ENCODE measurements around the gene SCAMP2.
A peak's percentile ranks its signal among the peaks of the same experiment; 100 is the strongest.

The SCAMP2 gene

DNA sequence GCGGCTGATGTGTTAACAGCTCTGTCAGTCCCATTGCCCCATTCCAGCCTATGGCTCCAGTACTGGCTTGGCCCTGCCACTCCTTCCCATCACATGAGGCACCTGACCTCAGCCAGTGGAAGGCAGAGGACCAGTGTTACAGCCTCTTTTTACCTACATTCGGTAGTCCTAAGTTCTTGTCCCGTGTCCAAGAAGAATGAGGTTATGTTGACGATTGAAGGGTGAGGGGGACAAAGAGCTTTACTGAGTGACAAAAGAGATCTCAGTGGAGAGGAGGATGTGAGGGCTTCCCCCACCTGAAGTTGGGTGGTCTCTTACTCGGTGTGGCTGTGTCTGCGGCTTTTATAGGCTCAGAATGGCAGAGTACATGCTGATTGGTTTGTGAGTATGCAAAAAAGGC is 9.4 kb upstream of the SCAMP2 start:
- Mint-ChIP-seq H3K27ac (no peak overlapping the region), H3K27me3 (no peaks in the 10 kb centered on the region), H3K4me1 (peaks cover 2% of the 10 kb centered on the region), H3K9me3 (no peaks in the 10 kb centered on the region), H3K36me3 (ENCODE audit: low read depth) (no peaks in the 10 kb centered on the region), H3K4me3 (no peak overlapping the region)
- DNase-seq: no peak
- no peak for ATAC-seq

DNA sequence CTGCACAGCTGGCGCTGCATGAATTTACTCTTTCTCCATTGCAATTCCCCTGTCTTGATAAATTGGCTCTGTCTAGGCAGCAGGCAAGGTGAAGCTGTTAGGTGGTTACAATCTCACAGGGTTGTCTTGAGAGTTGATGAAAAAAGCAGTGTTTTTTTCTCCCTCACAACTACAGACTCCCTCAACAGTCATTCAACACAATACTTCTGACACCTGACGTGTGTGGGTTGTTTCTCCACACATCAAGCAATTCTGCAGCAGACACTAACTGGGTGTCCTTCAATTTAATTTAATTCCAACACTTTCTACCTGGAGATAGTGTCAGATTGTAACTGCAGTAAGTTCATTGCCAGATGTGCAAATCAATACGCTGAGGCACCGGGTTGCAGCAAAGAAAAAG is 5.1 kb upstream of the SCAMP2 start:
- Mint-ChIP-seq H3K27ac (no peak overlapping the region), H3K4me3 (no peak overlapping the region), H3K9me3 (no peaks in the 10 kb centered on the region), H3K4me1 (peaks cover 7% of the 10 kb centered on the region), H3K36me3 (ENCODE audit: low read depth) (no peaks in the 10 kb centered on the region), H3K27me3 (no peaks in the 10 kb centered on the region)
- DNase-seq (no peak), ATAC-seq (no peak)

DNA sequence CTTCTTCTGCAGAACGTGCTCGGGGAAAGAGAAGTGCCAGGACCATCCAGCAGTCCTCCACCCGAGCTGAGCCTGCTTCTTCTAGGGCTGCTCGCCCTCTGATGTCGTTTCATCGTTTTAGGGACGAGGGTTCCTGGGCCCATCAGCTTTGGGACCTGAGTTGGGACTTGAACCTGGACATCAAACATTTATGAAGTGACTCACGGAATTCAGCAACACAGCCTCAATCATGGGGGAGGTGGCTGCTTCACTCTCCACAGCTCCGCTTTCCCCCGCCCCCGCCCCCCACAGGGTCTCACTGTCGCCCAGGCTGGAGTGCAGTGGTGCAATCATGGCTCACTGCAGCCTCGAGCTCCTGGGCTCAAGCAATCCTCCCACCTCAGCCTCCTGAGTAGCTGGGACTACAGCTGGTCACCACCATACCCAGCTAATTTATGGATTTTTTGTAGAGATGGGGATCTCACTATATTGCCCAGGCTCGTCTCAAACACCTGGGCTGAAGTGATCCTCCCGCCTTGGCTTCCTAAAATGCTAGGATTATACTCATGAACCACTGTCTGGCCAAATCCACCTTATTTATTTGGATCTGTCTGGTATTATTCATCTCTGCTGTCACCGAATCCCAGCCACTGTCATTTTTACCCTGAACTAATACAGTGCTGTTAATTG is 725 bp upstream of the SCAMP2 start:
- DNase-seq (peak; percentile 17), ATAC-seq (no peak)
- Mint-ChIP-seq H3K4me3 (peak overlapping the region; percentile 97), H3K27me3 (no peaks in the 10 kb centered on the region), H3K4me1 (peaks cover 45% of the 10 kb centered on the region), H3K9me3 (no peaks in the 10 kb centered on the region), H3K36me3 (ENCODE audit: low read depth) (peaks cover 14% of the 10 kb centered on the region), H3K27ac (peak overlapping the region; percentile 82)

DNA sequence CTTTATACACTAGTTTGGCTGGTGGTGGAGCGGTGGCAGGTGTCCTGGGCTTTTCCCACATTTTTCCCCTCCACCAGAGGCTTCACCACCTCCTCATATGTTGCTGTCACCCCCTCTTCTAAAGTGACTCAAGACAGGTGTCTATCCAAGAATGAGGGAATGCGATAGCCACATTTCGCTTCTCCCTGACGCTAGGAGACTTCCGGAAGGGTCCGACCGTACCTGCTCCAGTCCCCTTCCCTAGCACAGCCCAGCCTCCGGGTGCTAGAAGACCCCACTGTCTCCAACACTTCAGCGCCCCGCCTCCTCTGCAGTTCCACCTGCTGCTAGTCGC is 496 bp downstream of the SCAMP2 start:
- H3K27me3 Mint-ChIP-seq: no peaks in the 10 kb centered on the region
- H3K9me3 Mint-ChIP-seq: no peaks in the 10 kb centered on the region
- no peak for ATAC-seq
- no peak for DNase-seq
- peaks cover 21% of the 10 kb centered on the region for H3K36me3 Mint-ChIP-seq (ENCODE audit: low read depth)
- peak overlapping the region; percentile 97 for H3K4me3 Mint-ChIP-seq
- H3K4me1 Mint-ChIP-seq: peaks cover 57% of the 10 kb centered on the region
- H3K27ac Mint-ChIP-seq: peak overlapping the region; percentile 91

GRCh38 chr15:74870436-74871215 is 2.5 kb downstream of the SCAMP2 start:
- peak overlapping the region; percentile 84 for H3K27ac Mint-ChIP-seq
- ATAC-seq (no peak), DNase-seq (no peak)
- H3K36me3 Mint-ChIP-seq (ENCODE audit: low read depth): peaks cover 32% of the 10 kb centered on the region
- H3K9me3 Mint-ChIP-seq: no peaks in the 10 kb centered on the region
- no peaks in the 10 kb centered on the region for H3K27me3 Mint-ChIP-seq
- H3K4me1 Mint-ChIP-seq: peaks cover 76% of the 10 kb centered on the region
- peak overlapping the region; percentile 58 for H3K4me3 Mint-ChIP-seq

DNA sequence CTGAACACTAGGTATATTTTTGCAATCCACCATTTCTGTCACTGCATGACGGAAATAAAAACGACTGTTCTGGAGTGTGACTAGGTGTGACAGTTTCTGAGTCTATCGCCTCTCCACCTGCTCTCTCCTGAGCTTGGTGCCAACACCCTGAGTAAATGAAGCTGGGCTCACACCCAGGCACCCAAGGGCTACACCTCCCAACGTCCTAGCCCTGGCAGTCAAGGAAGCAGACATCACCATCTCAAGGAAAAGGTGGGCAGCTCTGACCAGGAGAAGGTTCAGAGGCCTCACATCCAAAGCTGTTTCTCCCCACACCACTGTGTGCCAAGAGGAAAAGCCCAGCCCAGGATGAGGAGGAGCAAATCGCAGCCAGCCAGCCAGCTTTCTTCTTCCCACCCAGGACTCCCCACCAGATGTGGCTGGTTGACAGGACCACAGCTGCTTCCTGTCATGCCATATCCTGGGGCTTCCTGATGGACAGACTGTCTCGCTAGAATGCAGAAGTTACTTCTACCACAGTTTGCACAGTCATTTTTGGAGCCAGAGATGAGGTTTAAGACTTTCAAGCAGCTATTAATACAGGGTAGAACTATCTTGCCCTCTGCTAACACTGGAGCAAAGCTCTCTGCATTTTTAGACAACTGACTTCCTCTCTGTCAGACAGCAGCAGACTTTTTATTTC is 3.3 kb downstream of the SCAMP2 start:
- Mint-ChIP-seq H3K27ac (peak overlapping the region; percentile 84), H3K9me3 (no peaks in the 10 kb centered on the region), H3K4me3 (peak overlapping the region; percentile 58), H3K4me1 (peaks cover 81% of the 10 kb centered on the region), H3K27me3 (no peaks in the 10 kb centered on the region), H3K36me3 (ENCODE audit: low read depth) (peaks cover 32% of the 10 kb centered on the region)
- ATAC-seq (peak; percentile 30), DNase-seq (peak; percentile 32)

GRCh38 chr15:74869372-74869725 is 3.8 kb downstream of the SCAMP2 start:
- no peak for DNase-seq
- Mint-ChIP-seq H3K27me3 (no peaks in the 10 kb centered on the region), H3K36me3 (ENCODE audit: low read depth) (peaks cover 32% of the 10 kb centered on the region), H3K27ac (peak overlapping the region; percentile 84), H3K4me3 (no peak overlapping the region), H3K4me1 (peaks cover 84% of the 10 kb centered on the region), H3K9me3 (no peaks in the 10 kb centered on the region)
- ATAC-seq: no peak

- Mint-ChIP-seq H3K9me3 (no peaks in the 10 kb centered on the region), H3K27ac (peak overlapping the region; percentile 73), H3K4me1 (peaks cover 86% of the 10 kb centered on the region), H3K27me3 (no peaks in the 10 kb centered on the region), H3K36me3 (ENCODE audit: low read depth) (peaks cover 34% of the 10 kb centered on the region), H3K4me3 (peak overlapping the region; percentile 2)
- DNase-seq: no peak
- ATAC-seq: no peak
Measured at GRCh38 chr15:74868059-74868458, 5.1 kb downstream of the SCAMP2 start.

DNA sequence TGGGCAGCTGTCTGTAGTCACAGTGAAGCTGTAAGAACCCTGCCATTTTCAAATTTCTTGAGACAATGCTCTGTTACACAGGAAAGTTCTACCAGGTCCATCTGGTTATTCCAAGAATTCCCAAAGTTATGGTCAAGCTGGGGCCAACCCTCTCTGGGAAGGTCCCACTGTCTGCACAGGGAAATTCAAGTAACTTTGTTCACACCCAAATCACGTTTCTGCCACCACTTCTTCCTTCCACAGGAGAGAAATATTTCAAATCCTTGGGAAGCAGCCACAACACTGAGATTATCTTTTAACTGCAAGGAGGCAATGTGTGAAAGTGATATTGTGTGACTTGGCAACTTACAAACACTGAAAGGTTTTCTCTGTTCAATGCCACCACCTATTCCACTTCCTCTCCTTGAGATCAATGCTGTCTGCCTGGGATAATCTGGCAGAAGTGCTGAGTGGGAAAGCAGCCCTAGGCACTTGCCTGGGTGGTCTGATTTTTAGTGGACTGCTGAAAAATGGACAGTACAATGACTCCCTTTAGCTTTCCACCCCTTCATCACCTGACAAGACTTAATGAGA is 5.6 kb downstream of the SCAMP2 start:
- H3K27ac Mint-ChIP-seq: peak overlapping the region; percentile 73
- peak overlapping the region; percentile 2 for H3K4me3 Mint-ChIP-seq
- ATAC-seq (no peak), DNase-seq (no peak)
- no peaks in the 10 kb centered on the region for H3K9me3 Mint-ChIP-seq
- H3K4me1 Mint-ChIP-seq: peaks cover 84% of the 10 kb centered on the region
- no peaks in the 10 kb centered on the region for H3K27me3 Mint-ChIP-seq
- peaks cover 30% of the 10 kb centered on the region for H3K36me3 Mint-ChIP-seq (ENCODE audit: low read depth)

GRCh38 chr15:74866090-74866489 is 7.1 kb downstream of the SCAMP2 start:
- DNase-seq (no peak), ATAC-seq (no peak)
- Mint-ChIP-seq H3K4me1 (peaks cover 75% of the 10 kb centered on the region), H3K9me3 (no peaks in the 10 kb centered on the region), H3K27me3 (no peaks in the 10 kb centered on the region), H3K27ac (no peak overlapping the region), H3K4me3 (no peak overlapping the region), H3K36me3 (ENCODE audit: low read depth) (peaks cover 27% of the 10 kb centered on the region)

DNA sequence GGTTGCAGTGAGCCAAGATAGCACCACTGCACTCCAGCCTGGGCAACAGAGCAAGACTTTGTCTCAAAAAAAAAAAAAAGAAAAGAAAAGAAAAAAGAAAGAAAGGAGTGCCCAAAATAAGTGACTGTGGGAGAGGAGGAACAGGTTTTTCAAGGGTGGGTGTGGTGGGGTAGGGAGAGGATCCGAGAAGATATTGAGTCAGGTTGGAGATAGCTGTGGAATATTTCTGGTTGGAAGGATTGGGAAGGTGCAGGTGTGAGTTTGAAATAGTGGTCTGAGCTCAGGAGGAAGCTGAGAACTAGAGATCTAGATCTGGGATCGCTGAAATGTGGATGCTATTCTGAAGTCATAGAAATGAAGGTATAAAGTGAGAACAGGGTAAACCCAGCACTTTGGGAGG is 7.8 kb downstream of the SCAMP2 start:
- ATAC-seq: no peak
- Mint-ChIP-seq H3K36me3 (ENCODE audit: low read depth) (peaks cover 27% of the 10 kb centered on the region), H3K4me1 (peaks cover 68% of the 10 kb centered on the region), H3K9me3 (no peaks in the 10 kb centered on the region), H3K27me3 (no peaks in the 10 kb centered on the region), H3K27ac (peak overlapping the region; percentile 60), H3K4me3 (no peak overlapping the region)
- no peak for DNase-seq

DNA sequence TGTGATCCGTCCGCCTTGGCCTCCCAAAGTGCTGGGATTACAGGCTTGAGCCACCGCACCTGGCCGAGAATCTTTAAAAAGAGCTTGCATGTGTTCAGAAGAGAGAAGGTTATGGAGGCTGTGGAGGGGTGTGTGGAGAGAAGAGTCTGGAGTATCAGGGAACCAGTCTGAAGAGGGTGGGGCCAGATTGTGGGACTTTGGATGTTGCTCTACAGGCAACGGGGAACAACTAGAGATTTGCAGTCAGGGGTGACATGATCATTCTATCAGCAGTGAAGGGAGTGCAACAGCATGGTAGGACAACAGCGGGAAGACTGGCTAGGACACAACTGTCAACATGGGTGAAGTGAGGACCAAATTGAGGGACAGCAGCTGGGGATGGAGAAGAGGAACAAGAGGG is 8.9 kb downstream of the SCAMP2 start:
- peak overlapping the region; percentile 11 for H3K27ac Mint-ChIP-seq
- peaks cover 64% of the 10 kb centered on the region for H3K4me1 Mint-ChIP-seq
- ATAC-seq: no peak
- H3K4me3 Mint-ChIP-seq: no peak overlapping the region
- DNase-seq: no peak
- H3K36me3 Mint-ChIP-seq (ENCODE audit: low read depth): peaks cover 23% of the 10 kb centered on the region
- H3K9me3 Mint-ChIP-seq: no peaks in the 10 kb centered on the region
- no peaks in the 10 kb centered on the region for H3K27me3 Mint-ChIP-seq

GRCh38 chr15:74863239-74864056 is 9.7 kb downstream of the SCAMP2 start:
- H3K4me3 Mint-ChIP-seq: no peak overlapping the region

DNA sequence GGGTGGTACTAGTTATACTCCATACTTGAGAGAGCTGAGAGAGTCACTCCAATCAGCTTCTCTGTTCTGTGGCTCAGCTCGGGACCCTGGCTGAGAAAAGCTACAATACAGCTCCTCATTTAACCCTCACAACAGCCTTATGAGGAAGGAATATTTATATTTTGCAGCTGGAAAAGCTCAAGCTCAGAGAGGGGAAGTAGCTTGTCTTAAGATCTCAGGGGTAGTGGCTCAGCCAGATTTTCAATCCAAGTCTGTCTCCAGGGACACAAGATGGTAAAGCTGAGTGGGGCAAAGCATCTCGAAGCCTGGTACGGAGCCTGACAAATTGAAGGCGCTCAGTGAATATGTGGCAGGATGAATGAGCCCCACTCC is 14.8 kb downstream of the SCAMP2 start:
- no peaks in the 10 kb centered on the region for H3K9me3 Mint-ChIP-seq
- no peak for DNase-seq
- no peak overlapping the region for H3K4me3 Mint-ChIP-seq
- peaks cover 41% of the 10 kb centered on the region for H3K4me1 Mint-ChIP-seq
- H3K36me3 Mint-ChIP-seq (ENCODE audit: low read depth): peaks cover 1% of the 10 kb centered on the region
- peak overlapping the region; percentile 82 for H3K27ac Mint-ChIP-seq
- no peaks in the 10 kb centered on the region for H3K27me3 Mint-ChIP-seq
- no peak for ATAC-seq

More at GRCh38 chr15:74863239-74864056, 9.7 kb downstream of the SCAMP2 start:
- no peak for DNase-seq
- peak; percentile 70 for ATAC-seq
- Mint-ChIP-seq H3K9me3 (no peaks in the 10 kb centered on the region), H3K27me3 (no peaks in the 10 kb centered on the region), H3K27ac (peak overlapping the region; percentile 30), H3K4me1 (peaks cover 65% of the 10 kb centered on the region), H3K36me3 (ENCODE audit: low read depth) (peaks cover 19% of the 10 kb centered on the region)

Measured in activated naive CD8-positive, alpha-beta T cell treated with anti-CD3 and anti-CD28 coated beads, Interleukin-2, amount 50 U/mL, for 24 hours (primary cell).